Stimulated activated naive CD8-positive, alpha-beta T cell treated with anti-CD3 and anti-CD28 coated beads, Interleukin-15, Interleukin-2, amounts not matched to agents 100 ng/mL and 50 ng/mL, for 24 hours (primary cell): ENCODE measurements around the gene FZD1.

Experiments used
- H3K27ac Mint-ChIP-seq: one replicate; pipeline ENCODE4 v1.8.0; 2021; ENCODE audit warnings: mild to moderate bottlenecking, mixed read lengths
- H3K27me3 Mint-ChIP-seq: one replicate; pipeline ENCODE4 v1.8.0; 2021; ENCODE audit warnings: mixed read lengths
- H3K36me3 Mint-ChIP-seq: one replicate; pipeline ENCODE4 v1.8.0; 2021; ENCODE audit warnings: low read depth, mixed read lengths
- H3K4me1 Mint-ChIP-seq: one replicate; pipeline ENCODE4 v1.8.0; 2021; ENCODE audit warnings: low read depth, mixed read lengths
- H3K4me3 Mint-ChIP-seq: one replicate; pipeline ENCODE4 v1.8.0; 2021; ENCODE audit warnings: mild to moderate bottlenecking, mixed read lengths
- H3K9me3 Mint-ChIP-seq: one replicate; pipeline ENCODE4 v1.8.0; 2021; ENCODE audit warnings: mixed read lengths

Gene FZD1

DNA sequence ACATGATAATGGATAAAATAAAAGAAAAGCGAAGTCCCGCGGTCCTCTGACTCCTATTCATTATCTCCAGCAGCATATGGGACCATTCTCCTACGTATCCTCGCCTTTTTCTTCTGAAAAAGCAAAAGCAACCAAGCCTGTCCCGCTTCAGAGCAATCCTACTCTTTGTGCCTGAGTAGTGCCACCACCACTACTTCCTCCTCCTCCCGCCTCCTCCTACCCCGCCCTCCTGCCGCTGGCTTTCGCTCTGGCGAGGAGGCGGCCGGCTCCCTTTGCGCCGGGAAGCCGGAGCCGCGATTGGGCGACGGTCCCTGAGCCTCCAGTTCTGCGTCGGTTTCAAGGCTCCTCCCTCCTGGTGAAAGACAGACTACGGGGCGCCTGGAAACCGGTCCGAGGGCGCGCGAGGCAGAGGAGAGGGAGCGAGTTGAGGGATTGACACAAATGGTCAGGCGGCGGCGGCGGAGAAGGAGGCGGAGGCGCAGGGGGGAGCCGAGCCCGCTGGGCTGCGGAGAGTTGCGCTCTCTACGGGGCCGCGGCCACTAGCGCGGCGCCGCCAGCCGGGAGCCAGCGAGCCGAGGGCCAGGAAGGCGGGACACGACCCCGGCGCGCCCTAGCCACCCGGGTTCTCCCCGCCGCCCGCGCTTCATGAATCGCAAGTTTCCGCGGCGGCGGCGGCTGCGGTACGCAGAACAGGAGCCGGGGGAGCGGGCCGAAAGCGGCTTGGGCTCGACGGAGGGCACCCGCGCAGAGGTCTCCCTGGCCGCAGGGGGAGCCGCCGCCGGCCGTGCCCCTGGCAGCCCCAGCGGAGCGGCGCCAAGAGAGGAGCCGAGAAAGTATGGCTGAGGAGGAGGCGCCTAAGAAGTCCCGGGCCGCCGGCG lies at the start of gene FZD1:
FZD1 (plus strand) TSS at position 388 of the 878 bp plus-strand sequence; CDS start at position 836, 448 bp downstream.
- no peaks in the 10 kb centered on the region for H3K9me3 Mint-ChIP-seq
- H3K4me1 Mint-ChIP-seq, result peaks cover 19% of the 10 kb centered on the region
- H3K27ac Mint-ChIP-seq, result peak within 1 kb of the TSS; percentile 21
- peak within 1 kb of the TSS; percentile 78 for H3K4me3 Mint-ChIP-seq
- peaks cover 64% of the 10 kb centered on the region for H3K27me3 Mint-ChIP-seq
- H3K36me3 Mint-ChIP-seq, result no peaks in the 10 kb centered on the region

DNA sequence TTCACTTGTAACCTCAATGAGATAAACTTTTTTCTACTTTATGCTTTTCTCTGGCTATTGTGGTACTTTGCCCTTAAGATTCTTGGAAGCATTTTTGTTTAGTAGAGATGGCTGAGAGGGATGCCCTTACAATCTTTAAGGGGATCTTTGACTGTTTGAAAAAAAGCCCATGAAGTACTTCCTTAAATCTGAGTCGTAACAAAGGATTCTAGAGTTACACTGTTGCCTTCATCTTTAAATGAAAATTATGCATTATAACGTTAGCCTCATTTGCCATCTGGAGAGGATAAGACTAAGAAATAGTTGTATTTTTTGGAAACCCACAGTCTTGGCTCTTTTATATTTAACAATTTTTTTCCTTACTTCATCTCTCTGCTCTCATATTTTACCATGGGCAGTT lies 37.8 kb upstream of the FZD1 start:
- Mint-ChIP-seq H3K4me3 (no peak overlapping the region), H3K36me3 (no peaks in the 10 kb centered on the region), H3K27ac (no peak overlapping the region), H3K27me3 (peaks cover 1% of the 10 kb centered on the region), H3K9me3 (no peaks in the 10 kb centered on the region), H3K4me1 (no peaks in the 10 kb centered on the region)

DNA sequence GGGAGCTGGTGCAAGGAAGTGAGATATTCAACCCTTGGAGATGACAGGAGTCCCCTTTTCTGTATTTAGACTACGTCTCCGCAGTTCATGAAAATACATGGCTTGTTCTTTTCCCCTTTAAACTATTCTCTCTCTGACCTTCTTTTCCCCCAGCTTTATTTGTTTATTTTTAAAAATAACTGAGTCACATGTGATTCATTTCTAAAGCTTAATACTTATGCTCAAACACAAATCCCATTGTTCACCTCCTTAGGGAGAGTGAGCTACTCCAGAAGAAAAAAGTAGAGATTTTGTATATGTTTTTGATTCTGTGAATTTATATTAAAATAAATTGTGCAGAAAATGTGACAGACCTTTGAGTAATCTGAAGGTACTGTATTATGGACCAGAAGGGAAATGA lies 35.9 kb upstream of the FZD1 start:
- Mint-ChIP-seq H3K27ac (no peak overlapping the region), H3K9me3 (no peaks in the 10 kb centered on the region), H3K27me3 (peaks cover 4% of the 10 kb centered on the region), H3K36me3 (no peaks in the 10 kb centered on the region), H3K4me1 (no peaks in the 10 kb centered on the region), H3K4me3 (no peak overlapping the region)

DNA sequence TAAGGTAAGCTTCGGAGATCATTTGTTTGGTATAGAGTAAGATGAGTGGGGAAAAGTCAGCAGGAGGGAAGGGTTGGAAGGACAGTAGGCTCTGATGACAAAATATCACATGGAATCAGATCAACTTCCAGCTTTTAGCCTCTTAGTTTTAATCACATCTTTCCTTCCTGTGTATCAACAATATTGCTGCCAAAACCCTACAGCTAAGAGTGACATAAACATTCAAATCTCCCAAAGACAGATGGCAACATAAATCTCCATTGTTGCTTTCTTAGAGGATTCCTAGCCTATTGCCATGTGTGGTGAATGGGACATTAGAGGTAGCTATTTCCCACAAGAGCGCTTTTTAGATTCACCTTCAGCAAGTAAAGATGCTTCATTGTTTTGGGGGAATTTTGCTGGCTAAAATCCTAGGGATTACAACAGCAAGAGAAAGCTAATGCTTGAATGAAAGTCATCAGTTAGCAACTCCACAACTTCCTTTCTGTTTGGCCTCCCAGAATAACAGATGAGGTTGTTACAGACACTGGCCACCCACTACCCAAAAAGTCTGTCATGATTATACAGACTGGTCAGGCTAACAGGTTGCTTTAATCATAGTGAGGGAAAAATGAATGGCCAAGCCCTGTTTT lies 35.2 kb upstream of the FZD1 start:
- Mint-ChIP-seq H3K4me3 (no peak overlapping the region), H3K27ac (no peak overlapping the region), H3K4me1 (no peaks in the 10 kb centered on the region), H3K36me3 (no peaks in the 10 kb centered on the region), H3K27me3 (peaks cover 4% of the 10 kb centered on the region), H3K9me3 (no peaks in the 10 kb centered on the region)

DNA sequence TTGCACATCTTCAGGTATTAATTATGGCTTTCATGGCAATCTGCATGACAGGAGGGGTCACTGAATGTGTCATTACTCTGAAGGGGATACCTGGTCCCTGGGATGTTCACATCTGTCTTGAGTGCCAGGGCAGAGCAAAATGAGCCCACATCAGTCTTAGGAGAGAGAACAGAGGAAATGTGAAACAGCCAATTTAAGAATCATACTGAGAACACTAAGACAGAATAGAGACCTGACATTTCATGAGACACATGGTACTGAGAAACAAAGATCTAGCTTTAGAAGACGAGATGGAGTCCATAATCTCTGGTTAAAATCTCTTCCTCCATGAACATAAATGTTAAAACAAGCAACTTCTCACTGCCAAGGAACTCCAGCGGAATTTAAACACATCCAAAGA lies 34.1 kb upstream of the FZD1 start:
- Mint-ChIP-seq H3K27ac (no peak overlapping the region), H3K27me3 (peaks cover 4% of the 10 kb centered on the region), H3K4me3 (no peak overlapping the region), H3K4me1 (no peaks in the 10 kb centered on the region), H3K9me3 (no peaks in the 10 kb centered on the region), H3K36me3 (no peaks in the 10 kb centered on the region)

DNA sequence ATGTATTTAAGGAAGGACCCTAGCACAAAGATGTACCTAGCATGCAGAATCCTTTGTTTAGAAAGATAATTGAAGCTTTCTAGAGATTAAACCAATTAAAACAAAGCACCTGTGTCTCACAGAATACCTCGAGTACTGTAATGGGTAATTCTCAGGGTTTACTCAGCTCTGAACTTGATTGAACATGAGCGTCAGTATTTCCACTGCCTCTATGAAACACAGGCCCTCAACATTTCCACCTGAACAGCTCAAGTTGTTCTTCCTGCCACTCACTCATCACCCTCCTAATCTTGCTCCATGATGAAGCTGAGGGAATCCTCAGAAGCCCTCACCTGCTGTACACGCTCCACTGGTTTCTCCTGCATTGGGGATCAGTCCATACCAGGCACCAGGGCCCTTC lies 33.7 kb upstream of the FZD1 start:
- no peaks in the 10 kb centered on the region for H3K36me3 Mint-ChIP-seq
- H3K9me3 Mint-ChIP-seq, result no peaks in the 10 kb centered on the region
- H3K27ac Mint-ChIP-seq, result no peak overlapping the region
- peaks cover 4% of the 10 kb centered on the region for H3K27me3 Mint-ChIP-seq
- H3K4me1 Mint-ChIP-seq, result no peaks in the 10 kb centered on the region
- no peak overlapping the region for H3K4me3 Mint-ChIP-seq

DNA sequence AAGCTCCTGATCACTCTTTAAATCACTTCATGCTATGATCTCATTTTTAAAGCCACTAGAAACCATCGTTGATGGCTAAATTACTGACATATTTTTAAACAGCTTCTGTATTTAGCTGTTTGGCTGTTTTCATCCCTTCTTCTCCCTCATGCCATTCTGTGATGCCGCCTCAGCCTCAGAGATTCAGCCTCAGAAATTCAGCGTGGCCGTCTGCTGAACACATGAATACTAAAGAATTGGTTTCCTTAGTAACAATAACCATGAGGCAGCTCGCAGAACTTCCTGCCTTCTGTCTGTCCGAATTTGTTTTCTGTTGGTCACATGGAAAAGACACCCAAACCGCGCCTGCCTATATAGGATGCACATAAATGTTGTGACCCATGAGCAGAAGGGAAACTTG lies 31.0 kb upstream of the FZD1 start:
- H3K27ac Mint-ChIP-seq, result no peak overlapping the region
- no peaks in the 10 kb centered on the region for H3K36me3 Mint-ChIP-seq
- no peak overlapping the region for H3K4me3 Mint-ChIP-seq
- H3K27me3 Mint-ChIP-seq, result peaks cover 7% of the 10 kb centered on the region
- H3K4me1 Mint-ChIP-seq, result no peaks in the 10 kb centered on the region
- no peaks in the 10 kb centered on the region for H3K9me3 Mint-ChIP-seq

DNA sequence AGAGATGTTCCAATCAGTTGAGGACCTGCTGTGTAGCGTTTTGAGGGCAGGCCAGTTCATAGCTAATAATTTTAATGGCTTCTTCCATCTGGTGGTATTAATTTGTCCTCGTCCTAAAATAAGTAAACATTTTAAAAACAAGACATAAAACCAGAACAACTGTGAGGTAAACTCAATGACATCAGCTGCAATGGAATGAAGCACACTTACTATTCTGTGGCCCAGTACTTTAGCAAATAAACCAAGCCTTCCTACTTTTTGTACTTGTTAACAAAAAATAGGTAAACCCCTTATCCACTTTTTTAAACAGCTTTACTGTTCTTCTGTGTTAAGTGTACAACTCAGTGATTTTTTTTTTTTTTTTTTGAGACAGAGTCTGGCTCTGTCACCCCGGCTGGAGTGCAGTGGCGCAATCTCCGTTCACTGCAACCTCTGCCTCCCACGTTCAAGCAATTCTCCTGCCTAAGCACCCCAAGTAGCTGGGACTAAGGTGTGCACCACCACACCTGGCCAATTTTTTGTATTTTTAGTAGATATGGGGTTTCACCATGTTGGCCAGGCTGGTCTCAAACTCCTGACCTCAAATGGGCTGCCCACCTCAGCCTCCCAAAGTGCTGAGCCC lies 28.9 kb upstream of the FZD1 start:
- no peak overlapping the region for H3K4me3 Mint-ChIP-seq
- no peaks in the 10 kb centered on the region for H3K36me3 Mint-ChIP-seq
- H3K27ac Mint-ChIP-seq, result no peak overlapping the region
- H3K4me1 Mint-ChIP-seq, result no peaks in the 10 kb centered on the region
- no peaks in the 10 kb centered on the region for H3K9me3 Mint-ChIP-seq
- H3K27me3 Mint-ChIP-seq, result peaks cover 7% of the 10 kb centered on the region

DNA sequence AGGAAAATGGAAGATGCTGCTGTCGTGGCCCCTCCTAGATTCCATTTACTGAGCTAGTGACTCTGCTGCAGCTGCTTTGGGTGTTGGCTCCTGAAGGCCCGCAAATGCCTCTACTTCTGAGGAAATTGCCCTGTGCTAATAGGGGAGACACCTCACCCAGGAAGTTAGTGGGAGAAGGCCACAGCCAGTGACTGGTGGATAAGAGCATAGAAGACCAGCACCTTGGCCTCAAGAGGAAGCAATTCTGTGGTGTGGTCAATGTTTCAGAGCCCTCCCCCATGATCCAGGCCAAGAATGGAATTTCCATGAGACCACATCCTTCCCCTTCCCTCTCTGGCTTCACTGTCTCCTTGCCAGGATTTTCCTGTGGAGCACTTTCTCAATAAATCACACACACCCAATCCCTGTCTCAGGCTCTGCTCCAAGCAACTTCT lies 25.0 kb upstream of the FZD1 start:
- no peaks in the 10 kb centered on the region for H3K4me1 Mint-ChIP-seq
- no peak overlapping the region for H3K4me3 Mint-ChIP-seq
- H3K27ac Mint-ChIP-seq, result no peak overlapping the region
- no peaks in the 10 kb centered on the region for H3K36me3 Mint-ChIP-seq
- no peaks in the 10 kb centered on the region for H3K9me3 Mint-ChIP-seq
- peaks cover 7% of the 10 kb centered on the region for H3K27me3 Mint-ChIP-seq

DNA sequence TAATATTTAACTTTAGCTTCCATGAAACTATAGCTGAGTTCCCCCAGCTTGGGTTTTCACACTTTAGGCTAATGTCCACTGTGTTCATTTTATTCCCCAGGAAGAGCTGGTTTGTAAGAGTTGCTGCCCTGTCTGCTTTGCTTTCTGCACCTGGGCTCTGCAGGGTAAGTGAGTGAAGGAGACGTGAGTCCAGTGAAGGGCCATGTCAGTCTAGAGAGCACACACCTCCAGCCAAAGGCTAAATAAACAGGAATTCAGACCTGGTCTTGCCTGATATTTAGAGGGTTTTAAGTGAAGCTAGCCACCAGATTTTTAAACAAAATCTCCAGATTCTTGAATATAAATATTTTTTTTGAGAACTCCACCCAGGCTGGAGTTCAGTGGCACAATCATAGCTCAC lies 24.5 kb upstream of the FZD1 start:
- Mint-ChIP-seq H3K4me3 (no peak overlapping the region), H3K4me1 (no peaks in the 10 kb centered on the region), H3K27ac (no peak overlapping the region), H3K36me3 (no peaks in the 10 kb centered on the region), H3K27me3 (peaks cover 11% of the 10 kb centered on the region), H3K9me3 (no peaks in the 10 kb centered on the region)

DNA sequence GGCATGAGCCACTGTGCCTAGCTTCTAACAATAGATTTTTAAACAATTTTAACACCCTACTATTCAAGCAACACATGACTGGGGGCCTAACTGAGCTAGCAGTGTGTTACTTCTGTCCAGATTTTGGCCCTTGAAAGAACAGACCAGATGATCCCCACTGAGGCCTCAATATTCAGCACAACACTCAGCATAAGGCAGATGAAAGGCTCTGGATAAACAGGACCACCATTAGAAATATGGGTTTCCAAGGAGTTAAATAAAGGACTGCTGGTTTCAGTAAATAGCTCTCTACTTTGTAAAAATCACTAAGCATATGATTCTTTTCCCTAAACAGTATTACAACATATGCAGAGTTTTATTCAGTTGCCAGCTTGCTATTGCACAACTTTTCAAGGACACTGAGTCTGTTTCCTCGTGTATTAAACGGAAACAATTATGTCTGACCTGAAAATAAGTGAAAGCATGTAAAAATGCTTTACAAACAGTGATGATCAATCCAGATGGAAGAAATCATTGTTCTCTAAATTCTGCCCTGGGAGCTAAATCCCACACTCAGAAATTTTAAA lies 23.8 kb upstream of the FZD1 start:
- Mint-ChIP-seq H3K4me3 (no peak overlapping the region), H3K4me1 (no peaks in the 10 kb centered on the region), H3K27ac (no peak overlapping the region), H3K9me3 (no peaks in the 10 kb centered on the region), H3K27me3 (peaks cover 11% of the 10 kb centered on the region), H3K36me3 (no peaks in the 10 kb centered on the region)

DNA sequence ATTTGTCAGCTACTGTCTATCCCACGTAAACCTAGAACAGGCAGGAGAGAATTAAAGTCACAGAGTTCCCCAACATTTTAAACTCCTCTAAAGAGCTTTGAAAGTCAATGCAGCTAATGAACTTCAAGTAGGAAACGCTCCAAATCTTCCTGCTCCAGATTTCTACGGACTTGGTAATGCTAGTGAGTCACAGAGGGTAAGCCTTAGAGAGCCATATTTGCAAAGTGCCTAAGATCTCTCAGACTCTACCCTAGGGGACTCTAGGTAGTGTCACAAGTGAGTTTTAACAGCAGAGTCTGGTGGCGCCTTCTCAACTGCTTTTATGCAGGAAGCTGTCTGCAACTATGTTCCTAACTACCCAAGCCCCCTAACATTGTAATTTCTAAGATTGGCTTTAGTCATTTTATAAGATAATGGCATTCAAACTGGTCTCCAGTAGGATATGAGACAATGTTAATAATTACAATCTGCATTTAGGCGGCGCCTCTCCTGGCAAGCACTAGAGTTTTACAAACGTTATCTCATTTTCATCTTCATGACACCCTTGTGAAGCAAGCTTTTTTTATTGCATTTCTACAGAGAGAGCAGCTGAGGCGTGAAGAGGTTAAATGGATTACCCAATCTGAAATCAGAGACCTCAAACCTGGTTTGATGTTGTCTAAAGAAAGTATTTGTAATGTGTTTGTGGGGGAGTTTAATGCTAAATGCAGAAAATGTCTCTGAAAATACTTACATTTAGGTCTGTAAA lies 22.0 kb upstream of the FZD1 start:
- Mint-ChIP-seq H3K4me1 (no peaks in the 10 kb centered on the region), H3K9me3 (no peaks in the 10 kb centered on the region), H3K36me3 (no peaks in the 10 kb centered on the region), H3K27me3 (peaks cover 8% of the 10 kb centered on the region), H3K4me3 (no peak overlapping the region), H3K27ac (no peak overlapping the region)

DNA sequence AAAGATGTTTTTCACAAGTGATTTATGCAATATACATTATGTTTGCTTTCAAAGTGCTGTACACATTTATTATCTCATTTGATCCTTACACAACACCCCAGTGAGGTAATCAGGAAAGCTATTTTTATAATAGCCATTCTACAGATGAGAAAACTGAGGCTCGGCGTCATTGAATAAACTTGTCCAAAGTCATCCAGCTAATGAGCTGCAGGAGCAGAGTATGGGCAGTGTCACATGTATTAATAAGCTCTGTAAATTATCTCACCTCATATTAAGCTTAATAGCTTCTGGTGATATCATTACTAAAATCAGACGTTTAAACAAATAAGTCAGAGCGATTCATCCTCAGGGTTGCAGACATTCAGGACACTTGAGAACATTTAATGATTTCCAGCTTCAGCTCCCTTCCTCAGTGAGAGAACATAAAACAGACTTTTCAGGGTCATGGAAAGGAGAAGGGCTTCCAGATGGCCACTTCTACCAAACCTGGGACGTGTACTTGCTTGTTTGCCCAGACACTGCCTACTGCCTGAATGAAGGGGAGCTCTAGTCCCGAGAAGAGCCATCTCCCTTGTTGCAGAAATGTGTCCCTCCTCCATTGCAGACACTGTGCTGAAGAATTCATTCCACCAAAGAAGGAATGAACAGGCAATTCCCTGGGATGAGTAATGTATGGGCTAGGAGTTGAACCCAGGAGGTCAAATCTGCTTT lies 20.5 kb upstream of the FZD1 start:
- peaks cover 8% of the 10 kb centered on the region for H3K27me3 Mint-ChIP-seq
- no peaks in the 10 kb centered on the region for H3K4me1 Mint-ChIP-seq
- no peaks in the 10 kb centered on the region for H3K9me3 Mint-ChIP-seq
- H3K4me3 Mint-ChIP-seq, result no peak overlapping the region
- H3K27ac Mint-ChIP-seq, result no peak overlapping the region
- no peaks in the 10 kb centered on the region for H3K36me3 Mint-ChIP-seq

DNA sequence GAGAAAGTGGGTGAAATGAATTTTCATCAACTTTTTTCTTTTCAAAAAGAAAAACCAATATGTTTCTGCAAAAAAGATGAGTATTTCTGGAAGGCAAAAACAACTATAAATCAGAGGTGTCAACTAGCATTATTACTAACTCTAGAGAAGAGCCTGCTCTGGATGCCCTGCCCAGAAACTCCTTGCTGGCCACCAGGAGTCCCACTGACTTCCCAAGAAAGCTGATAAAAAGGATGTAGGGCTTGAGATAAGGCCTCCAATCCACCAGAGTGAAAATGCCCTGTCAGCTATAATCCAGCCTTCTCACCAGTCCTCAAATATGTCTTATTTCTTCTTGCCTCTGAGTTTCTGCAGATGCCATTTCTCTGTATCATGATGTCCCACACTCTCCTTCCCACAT lies 16.7 kb upstream of the FZD1 start:
- Mint-ChIP-seq H3K36me3 (no peaks in the 10 kb centered on the region), H3K27ac (no peak overlapping the region), H3K27me3 (peaks cover 5% of the 10 kb centered on the region), H3K4me3 (no peak overlapping the region), H3K9me3 (no peaks in the 10 kb centered on the region), H3K4me1 (no peaks in the 10 kb centered on the region)
